GM18505 (cell line): ENCODE results near the gene MCEMP1.

ENCODE experiments used
- ATAC-seq: cut with Tn5 transposase; IDR thresholded peaks from one replicate; pipeline ENCODE4 v1.9.1; 2021; ENCODE audit not compliant: unreplicated experiment
- POLR2A ChIP-seq: IDR thresholded peaks from 4 replicates; pipeline ENCODE4 v1.6.1; 2011; ENCODE audit warnings: borderline replicate concordance; ENCODE audit not compliant: insufficient read depth, insufficient read length; ENCODE audit errors: extremely low read depth

Gene MCEMP1, protein sequence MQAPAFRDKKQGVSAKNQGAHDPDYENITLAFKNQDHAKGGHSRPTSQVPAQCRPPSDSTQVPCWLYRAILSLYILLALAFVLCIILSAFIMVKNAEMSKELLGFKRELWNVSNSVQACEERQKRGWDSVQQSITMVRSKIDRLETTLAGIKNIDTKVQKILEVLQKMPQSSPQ

DNA sequence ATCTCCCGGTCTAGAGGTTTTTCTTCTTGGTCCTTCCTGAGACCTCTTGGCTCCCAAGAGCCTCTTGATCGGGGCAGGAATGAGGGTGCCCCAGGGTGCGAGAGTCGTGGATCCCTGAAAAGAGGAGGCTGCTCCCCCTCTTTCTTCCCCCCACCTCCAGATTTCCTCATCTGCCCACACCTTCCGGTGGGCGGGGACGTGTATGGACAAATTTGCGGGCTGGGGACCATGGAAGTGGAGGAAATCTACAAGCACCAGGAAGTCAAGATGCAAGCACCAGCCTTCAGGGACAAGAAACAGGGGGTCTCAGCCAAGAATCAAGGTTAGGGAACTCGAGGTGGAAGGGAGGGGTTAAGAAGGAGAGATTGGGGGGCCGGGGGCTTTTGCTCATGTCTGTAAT lies at the start of gene MCEMP1:
Gene MCEMP1 (plus strand): TSS at position 237 of the 400 bp plus-strand sequence. CDS start 31 bp downstream, at position 268.
- no peak for ATAC-seq

DNA sequence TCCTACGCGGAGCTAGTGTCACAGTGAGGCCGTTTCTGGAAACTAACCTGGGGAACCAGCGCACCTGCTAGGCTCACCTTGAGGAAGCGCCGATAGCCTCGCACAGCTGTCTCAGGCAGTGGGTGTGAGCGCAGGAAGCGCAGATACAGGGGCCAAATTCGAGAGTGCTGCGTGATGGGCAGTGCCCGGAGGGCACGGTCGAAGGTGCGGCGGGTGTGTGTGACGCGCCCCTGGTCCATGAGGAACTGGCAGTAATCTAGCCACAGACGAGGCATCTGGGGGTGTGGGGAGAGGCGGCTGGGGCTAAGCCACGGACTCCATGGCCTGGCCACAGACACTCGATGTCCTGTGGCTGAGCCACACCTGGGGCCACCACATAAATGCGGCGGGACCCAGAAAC lies 49.7 kb upstream of the MCEMP1 start:
- no peak for TF ChIP-seq POLR2A
- ATAC-seq, result no peak

More for the DNA sequence above, at the start of gene MCEMP1:
- TF ChIP-seq POLR2A, result no peak

DNA sequence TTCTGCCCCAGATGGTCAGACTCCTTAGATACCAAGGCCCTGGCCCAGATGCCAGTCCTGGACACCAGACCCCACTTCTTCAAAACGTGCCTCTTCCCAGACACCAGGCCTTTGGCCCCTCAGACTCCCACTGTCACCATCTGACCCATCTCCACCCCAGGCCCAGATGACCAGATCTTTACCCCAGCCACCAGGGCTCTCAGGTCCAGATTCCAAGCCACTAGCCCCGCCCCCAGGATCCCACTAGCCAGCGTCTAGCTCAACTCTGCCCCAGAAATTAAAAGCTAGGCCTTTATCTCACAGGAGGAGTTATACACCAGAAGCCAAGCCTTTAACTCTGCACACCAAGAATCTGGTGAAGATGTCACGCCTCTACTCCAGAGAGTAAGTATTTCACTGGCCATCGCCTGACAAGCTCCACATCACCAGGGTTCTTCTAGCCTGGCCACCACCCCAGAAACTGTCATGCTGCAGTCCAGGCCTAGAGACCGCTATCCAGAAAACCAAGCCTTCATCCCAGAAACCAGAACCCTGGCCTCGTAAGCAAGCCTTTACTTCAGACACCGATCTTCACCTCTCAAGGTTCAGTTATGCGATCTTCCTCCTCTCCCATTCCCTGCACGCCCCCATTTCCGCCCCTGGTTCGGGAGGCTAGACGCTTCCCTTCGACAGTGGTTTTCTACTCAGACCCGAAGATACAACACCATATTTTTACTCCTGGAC lies 48.1 kb upstream of the MCEMP1 start:
- no peak for TF ChIP-seq POLR2A
- ATAC-seq, result no peak

DNA sequence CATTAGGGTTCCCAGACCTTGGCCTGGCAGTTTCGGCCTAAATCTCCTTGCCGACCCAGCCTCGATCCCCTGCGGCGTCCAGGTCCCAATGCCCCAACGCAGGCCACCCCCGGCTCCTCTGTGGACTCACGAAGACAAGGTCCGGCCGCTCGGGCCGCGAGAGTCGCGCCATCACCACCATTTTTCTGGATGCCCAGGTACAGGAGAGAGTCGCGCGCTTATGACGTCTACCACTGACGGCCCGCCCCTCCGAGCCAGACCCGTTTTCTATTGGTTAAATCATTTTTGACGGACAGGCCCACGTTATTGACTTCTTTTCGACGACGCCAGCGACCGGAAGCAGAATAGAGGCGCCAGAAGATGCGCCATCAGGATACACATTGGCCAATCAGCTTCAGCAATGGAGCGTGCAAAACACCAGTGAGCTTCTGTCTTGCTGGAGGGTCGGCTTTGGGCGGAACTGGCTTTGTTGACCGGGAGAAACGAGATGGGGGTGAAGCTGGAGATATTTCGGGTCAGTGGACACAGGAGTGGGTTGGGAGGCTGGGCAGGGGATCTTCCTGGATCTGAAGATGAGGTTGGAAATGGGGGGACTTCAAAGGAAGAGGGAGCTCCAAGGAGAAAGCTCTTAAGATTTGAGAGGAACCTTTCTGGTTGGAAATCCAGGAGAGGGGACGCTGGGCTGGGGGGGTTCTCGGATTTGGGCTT lies 47.4 kb upstream of the MCEMP1 start, which contains the start of the genes PET100 and XAB2:
Gene PET100 (plus strand): TSS at position 447 of the 708 bp plus-strand sequence. CDS start 41 bp downstream, at position 488.
Gene XAB2 (minus strand): TSS at position 199 of the 708 bp plus-strand sequence. CDS start 18 bp downstream, at position 181.
- ATAC-seq, result peak; percentile 72
- TF ChIP-seq POLR2A, result peak; percentile 71

DNA sequence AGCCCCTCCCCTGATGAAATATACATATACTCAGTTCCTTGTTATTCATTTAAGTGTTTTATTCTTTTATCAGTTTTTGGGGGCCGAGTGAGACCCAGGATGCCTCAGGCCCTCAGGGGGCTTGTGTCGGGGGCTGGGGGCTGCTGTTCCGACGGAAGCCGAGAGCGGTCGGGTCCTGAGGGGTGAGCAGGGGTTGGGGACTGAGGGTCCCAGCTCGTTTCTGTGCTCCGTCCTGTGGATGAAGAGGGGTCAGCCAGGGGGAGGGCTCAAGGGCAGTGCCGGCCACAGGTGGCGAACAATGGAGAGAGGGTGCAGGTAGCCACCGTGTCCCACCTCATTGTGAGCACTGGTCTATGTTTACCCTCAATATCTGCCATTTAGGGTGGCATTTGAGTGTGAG lies 45.3 kb upstream of the MCEMP1 start:
- no peak for TF ChIP-seq POLR2A
- no peak for ATAC-seq

DNA sequence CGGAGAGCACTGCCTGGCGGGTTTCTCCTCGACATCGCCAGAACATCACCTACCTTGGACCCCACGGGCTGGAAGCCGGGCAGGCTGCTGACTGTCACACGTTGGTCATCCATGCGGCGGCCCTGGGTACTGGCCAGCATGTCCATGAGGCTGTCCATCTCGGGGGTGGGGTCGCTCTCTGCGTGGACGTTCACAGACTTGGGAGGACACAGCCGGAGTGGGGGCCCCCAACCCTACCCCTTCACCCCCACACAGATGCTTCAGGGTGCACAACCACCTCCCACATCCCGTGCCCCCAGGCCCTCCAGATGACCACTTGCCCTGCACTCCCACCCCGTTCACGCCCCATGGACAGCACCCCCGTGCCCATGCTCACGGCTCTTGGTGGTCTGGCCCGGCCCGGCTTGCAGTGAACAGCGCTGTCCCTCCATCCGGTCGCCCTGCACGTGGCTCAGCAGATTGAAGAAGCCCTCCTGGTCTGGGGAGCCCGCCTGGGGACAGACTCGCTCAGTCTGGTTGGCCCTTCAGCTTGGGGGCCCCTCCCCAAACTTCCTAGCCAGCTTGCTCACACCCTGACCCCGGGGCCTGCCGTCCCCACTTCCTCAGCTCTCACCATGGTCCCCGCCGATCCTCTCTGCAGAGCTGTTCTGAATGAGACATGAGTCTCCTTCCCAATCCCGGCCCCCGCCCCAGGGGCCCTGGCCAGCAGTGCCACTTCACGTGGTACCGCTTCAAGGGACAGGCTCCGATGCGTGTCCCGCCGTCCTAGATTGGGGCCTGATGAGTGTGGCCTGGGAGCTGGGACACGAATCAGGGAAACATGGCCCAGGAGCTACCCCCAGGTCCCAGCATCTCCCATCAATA lies 44.3 kb upstream of the MCEMP1 start:
- ATAC-seq, result no peak
- no peak for TF ChIP-seq POLR2A

DNA sequence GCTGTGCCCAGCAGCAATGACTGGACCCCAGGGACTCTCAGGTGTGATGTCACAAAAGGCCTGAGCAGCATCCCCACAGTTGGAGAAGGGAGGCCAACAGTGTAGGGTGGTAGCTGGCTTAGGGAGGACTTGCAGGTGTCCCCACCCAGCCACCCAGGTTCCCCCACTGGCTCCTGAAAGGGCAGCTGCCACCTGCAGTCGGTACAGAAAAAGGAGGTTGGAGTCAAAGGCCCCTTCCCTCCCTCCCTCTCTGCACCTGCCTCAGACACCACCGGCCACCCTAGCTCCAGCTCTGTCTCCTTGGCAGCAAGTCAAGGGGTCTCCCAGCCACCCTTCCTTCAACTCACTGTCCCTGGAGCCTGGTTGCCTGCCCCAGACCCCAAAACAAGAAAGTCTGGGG lies 43.2 kb upstream of the MCEMP1 start, which contains the start of gene PCP2:
Gene PCP2 (minus strand): TSS at position 22 of the 400 bp plus-strand sequence. CDS start 262 bp downstream, outside the sequence.
- ATAC-seq, result no peak
- TF ChIP-seq POLR2A, result no peak

DNA sequence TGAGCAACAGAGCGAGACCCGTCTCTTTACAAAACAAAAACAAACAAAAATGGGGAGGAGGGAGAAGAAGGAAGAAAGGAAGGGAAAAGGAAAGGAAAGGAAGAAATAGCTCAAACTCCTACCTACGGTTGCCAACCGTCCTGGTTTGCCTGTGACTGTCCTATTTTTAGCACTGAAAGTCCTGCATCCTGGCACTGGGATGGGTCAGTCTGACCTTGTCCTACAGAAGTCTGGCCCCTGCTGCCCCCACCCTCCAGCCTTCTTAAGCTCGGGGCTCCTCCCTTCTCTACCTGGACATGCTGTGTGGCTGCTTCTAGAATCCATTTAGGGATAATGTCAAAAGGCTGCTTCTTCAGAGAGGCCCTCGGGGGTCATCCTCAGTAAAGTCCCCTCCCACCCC lies 41.2 kb upstream of the MCEMP1 start:
- ATAC-seq, result no peak
- no peak for TF ChIP-seq POLR2A

DNA sequence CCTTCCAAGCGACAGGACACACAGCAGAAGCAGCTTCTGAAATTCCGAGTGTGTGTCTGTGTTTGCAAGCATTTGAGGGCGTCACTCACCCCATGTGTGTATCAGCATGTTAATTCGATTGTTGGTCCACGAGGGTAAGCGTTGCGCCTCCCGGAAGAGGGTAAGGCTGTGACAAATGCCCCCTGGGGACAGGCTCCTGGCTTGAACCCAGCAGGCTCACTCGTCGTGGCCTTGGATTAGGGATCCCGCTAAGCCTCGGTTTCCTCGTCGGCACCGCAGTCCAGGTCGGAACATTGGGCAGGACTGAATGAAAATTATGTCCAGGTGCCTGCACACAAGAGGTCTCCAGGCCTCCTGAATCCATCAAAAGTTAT lies 40.6 kb upstream of the MCEMP1 start:
- no peak for TF ChIP-seq POLR2A

DNA sequence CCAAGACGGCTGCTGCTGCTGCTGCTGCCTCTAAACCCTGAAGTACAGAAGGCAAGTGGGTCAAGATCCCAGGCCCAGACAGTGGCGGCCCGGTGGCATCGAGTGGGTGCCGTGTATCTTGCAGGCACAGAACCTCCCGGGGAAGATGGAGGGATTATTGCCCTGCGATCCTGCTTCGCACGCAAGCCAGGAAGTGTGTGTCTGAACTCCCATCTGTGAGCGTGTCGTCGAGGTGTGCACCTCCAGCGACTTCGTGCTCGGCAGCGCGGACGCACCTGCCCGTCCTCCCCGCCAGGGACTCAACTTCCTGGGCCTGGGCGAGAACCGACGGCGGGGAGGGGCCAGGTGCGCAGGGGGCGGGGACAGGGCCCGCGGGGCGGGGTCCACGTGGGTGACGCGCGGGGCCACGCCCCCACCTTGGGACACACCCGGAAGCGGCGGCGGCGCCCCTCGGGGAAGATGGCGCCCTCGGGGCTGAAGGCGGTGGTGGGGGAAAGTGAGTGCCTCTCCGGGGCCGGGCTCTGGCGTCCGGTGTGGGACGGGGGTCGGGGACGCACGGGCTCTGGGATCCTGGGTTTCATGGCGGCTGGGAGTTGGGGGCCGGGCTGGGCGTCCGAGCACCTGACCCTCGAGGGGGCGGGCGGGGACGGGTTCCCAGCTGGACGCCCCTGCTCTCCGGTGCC lies 40.1 kb upstream of the MCEMP1 start, which contains the start of gene STXBP2:
Gene STXBP2 (plus strand): TSS at position 420 of the 683 bp plus-strand sequence. CDS start 40 bp downstream, at position 460.
- peak; percentile 61 for ATAC-seq
- peak; percentile 90 for TF ChIP-seq POLR2A

More for the DNA sequence above, 40.6 kb upstream of the MCEMP1 start:
- no peak for ATAC-seq

DNA sequence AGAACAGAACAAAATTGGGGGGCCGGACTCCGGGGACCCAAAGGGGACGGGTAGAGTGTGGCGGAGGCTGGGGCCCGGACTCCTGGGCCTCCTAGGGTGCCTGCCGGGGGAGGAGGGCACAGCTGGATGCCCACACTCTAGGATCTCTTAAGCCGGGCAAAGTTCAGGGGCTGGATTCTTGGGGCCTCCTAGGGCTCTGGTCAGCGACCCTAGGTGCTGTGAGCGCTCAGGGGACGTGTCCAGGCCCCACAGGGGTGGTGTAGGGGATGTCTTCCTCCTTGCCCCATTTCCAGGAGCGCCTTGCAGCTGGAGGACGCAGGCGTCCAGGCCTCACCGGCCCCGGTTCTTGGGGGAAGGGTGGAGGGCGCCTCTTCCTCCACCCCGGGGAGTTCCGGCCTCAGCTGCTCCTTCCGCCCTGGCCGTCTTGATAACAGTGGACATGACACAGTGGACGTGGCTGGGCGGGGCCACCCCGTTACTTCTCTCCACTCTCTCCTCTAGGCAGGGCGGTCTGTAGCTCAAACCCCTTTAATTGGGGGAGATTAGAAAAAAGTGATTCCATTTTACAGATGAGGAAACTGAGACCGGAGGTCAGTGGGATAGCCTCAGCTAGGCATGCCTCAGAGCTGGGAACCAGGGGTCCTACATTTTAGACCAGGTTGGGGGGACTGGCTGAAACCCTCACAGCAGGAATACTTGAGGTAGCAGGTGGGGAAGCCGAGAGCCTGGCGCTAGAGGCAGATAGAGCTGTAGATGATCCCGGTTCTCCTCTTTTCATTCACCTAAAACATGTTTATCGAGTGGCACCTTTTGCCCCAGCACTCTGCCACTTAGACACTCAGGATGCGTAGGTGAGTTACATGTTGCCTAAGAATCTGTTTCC lies 39.3 kb upstream of the MCEMP1 start:
- TF ChIP-seq POLR2A, result no peak
- ATAC-seq, result peak; percentile 14
